ENCODE results near the gene ZNF217.

ZNF217 gene

GRCh38 chr20:53561505-53561904 lies 32.1 kb downstream of the ZNF217 start:
- no peak for TF ChIP-seq YY1 (IDR thresholded peaks at IDR 0.05; ENCODE audit: low read depth)
- TF ChIP-seq, protein P1, sequence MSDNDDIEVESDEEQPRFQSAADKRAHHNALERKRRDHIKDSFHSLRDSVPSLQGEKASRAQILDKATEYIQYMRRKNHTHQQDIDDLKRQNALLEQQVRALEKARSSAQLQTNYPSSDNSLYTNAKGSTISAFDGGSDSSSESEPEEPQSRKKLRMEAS (IDR thresholded peaks at IDR 0.05): no peak
- TF ChIP-seq TCF12 (IDR thresholded peaks at IDR 0.05; ENCODE audit: low read depth): no peak
- no peak for TF ChIP-seq EP300 (IDR thresholded peaks at IDR 0.05; ENCODE audit: borderline replicate concordance)
- no peak for TF ChIP-seq CEBPB (IDR thresholded peaks at IDR 0.05)
- no peak for TF ChIP-seq EGR1 (IDR thresholded peaks at IDR 0.05)
- no peak for TF ChIP-seq CREB1 (IDR thresholded peaks at IDR 0.05; ENCODE audit: low read depth)
- TF ChIP-seq TAF1 (IDR thresholded peaks at IDR 0.05; ENCODE audit: low read depth): no peak

DNA sequence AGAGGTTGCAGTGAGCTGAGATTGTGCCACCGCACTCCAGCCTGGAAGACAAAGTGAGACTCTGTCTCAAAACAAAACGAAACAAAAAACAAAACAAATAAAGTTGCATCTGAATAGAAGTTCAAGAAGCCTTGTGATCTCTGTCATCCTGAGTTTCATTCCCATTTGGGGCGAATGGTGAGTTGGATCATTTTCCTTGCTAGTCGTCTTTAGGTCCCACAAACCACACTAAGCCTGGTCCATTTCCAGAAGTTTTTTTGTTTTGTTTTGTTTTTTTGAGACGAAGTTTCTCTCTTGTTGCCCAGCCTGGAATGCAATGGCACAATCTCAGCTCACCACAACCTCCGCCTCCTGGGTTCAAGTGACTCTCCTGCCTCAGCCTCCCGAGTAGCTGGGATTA lies 33.8 kb downstream of the ZNF217 start:
- TF ChIP-seq TAF1 (IDR thresholded peaks at IDR 0.05; ENCODE audit: low read depth): no peak
- TF ChIP-seq CREB1 (IDR thresholded peaks at IDR 0.05; ENCODE audit: low read depth): no peak
- no peak for TF ChIP-seq CEBPB (IDR thresholded peaks at IDR 0.05)
- TF ChIP-seq RAD21 (IDR thresholded peaks at IDR 0.05; ENCODE audit: low read depth): no peak
- TF ChIP-seq USF1 (IDR thresholded peaks at IDR 0.05): no peak
- no peak for TF ChIP-seq FOXM1 (IDR thresholded peaks at IDR 0.05; ENCODE audit: borderline replicate concordance, low read depth)
- TF ChIP-seq, protein P2, sequence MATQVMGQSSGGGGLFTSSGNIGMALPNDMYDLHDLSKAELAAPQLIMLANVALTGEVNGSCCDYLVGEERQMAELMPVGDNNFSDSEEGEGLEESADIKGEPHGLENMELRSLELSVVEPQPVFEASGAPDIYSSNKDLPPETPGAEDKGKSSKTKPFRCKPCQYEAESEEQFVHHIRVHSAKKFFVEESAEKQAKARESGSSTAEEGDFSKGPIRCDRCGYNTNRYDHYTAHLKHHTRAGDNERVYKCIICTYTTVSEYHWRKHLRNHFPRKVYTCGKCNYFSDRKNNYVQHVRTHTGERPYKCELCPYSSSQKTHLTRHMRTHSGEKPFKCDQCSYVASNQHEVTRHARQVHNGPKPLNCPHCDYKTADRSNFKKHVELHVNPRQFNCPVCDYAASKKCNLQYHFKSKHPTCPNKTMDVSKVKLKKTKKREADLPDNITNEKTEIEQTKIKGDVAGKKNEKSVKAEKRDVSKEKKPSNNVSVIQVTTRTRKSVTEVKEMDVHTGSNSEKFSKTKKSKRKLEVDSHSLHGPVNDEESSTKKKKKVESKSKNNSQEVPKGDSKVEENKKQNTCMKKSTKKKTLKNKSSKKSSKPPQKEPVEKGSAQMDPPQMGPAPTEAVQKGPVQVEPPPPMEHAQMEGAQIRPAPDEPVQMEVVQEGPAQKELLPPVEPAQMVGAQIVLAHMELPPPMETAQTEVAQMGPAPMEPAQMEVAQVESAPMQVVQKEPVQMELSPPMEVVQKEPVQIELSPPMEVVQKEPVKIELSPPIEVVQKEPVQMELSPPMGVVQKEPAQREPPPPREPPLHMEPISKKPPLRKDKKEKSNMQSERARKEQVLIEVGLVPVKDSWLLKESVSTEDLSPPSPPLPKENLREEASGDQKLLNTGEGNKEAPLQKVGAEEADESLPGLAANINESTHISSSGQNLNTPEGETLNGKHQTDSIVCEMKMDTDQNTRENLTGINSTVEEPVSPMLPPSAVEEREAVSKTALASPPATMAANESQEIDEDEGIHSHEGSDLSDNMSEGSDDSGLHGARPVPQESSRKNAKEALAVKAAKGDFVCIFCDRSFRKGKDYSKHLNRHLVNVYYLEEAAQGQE (IDR thresholded peaks at IDR 0.05; ENCODE audit: low read depth): no peak
- TF ChIP-seq EGR1 (IDR thresholded peaks at IDR 0.05): no peak
- TF ChIP-seq, protein P1 (IDR thresholded peaks at IDR 0.05): no peak
- TF ChIP-seq YY1 (IDR thresholded peaks at IDR 0.05; ENCODE audit: low read depth): no peak
- no peak for TF ChIP-seq TCF12 (IDR thresholded peaks at IDR 0.05; ENCODE audit: low read depth)

- TF ChIP-seq, protein P2 (IDR thresholded peaks at IDR 0.05; ENCODE audit: low read depth): no peak
- TF ChIP-seq CEBPB (IDR thresholded peaks at IDR 0.05) (no peak), USF1 (IDR thresholded peaks at IDR 0.05) (no peak), RAD21 (IDR thresholded peaks at IDR 0.05; ENCODE audit: low read depth) (no peak), TAF1 (IDR thresholded peaks at IDR 0.05; ENCODE audit: low read depth) (no peak), ZBTB7A (IDR thresholded peaks at IDR 0.05; ENCODE audit: low read depth) (no peak), EP300 (IDR thresholded peaks at IDR 0.05; ENCODE audit: borderline replicate concordance) (no peak), CREB1 (IDR thresholded peaks at IDR 0.05; ENCODE audit: low read depth) (no peak), NFIC (IDR thresholded peaks at IDR 0.05) (no peak), TCF12 (IDR thresholded peaks at IDR 0.05; ENCODE audit: low read depth) (no peak), TEAD4 (IDR thresholded peaks at IDR 0.05) (no peak), FOXM1 (IDR thresholded peaks at IDR 0.05; ENCODE audit: borderline replicate concordance, low read depth) (no peak), YY1 (IDR thresholded peaks at IDR 0.05; ENCODE audit: low read depth) (no peak), EGR1 (IDR thresholded peaks at IDR 0.05) (no peak)
- TF ChIP-seq, protein P1 (IDR thresholded peaks at IDR 0.05): no peak
These were observed 36.5 kb downstream of the ZNF217 start for GRCh38 chr20:53557130-53557529.

GRCh38 chr20:53556267-53556897 lies 37.3 kb downstream of the ZNF217 start:
- TF ChIP-seq EP300 (IDR thresholded peaks at IDR 0.05; ENCODE audit: borderline replicate concordance): no peak
- TF ChIP-seq, protein P1 (IDR thresholded peaks at IDR 0.05): no peak
- no peak for TF ChIP-seq YY1 (IDR thresholded peaks at IDR 0.05; ENCODE audit: low read depth)
- no peak for TF ChIP-seq ZBTB7A (IDR thresholded peaks at IDR 0.05; ENCODE audit: low read depth)
- TF ChIP-seq TAF1 (IDR thresholded peaks at IDR 0.05; ENCODE audit: low read depth): no peak
- no peak for TF ChIP-seq TCF12 (IDR thresholded peaks at IDR 0.05; ENCODE audit: low read depth)
- TF ChIP-seq EGR1 (IDR thresholded peaks at IDR 0.05): no peak
- TF ChIP-seq, protein P2 (IDR thresholded peaks at IDR 0.05; ENCODE audit: low read depth): no peak

All from Ishikawa (cell line).